WTC11 (cell line): ENCODE results near the gene PDRG1.

Source experiments
- CTCF ChIP-seq: fragments of 200-600 bp; IDR thresholded peaks from 2 replicates; pipeline ENCODE4 v1.8.0; 2022; ENCODE audit warnings: antibody characterized with exemption
- ESRRA ChIP-seq: sonication (generic); formaldehyde crosslinking; IDR thresholded peaks from 2 replicates; pipeline ENCODE4 v1.8.1; 2022; ENCODE audit warnings: mild to moderate bottlenecking, missing genetic modification reagents, borderline replicate concordance
- FOXJ3 ChIP-seq: sonication (generic); formaldehyde crosslinking; IDR thresholded peaks from 2 replicates; pipeline ENCODE4 v1.9.0; 2021; ENCODE audit warnings: missing genetic modification reagents, mild to moderate bottlenecking, borderline replicate concordance
- GABPB1 ChIP-seq: sonication (generic); formaldehyde crosslinking; IDR thresholded peaks from 2 replicates; pipeline ENCODE4 v1.8.1; 2023; ENCODE audit warnings: mild to moderate bottlenecking, missing genetic modification reagents
- IRF1 ChIP-seq: sonication (generic); formaldehyde crosslinking; IDR thresholded peaks from 2 replicates; pipeline ENCODE4 v1.8.0; 2023; ENCODE audit warnings: missing genetic modification reagents
- NFATC4 ChIP-seq: fragments of 250-450 bp; sonication (Bioruptor Pico); IDR thresholded peaks from 2 replicates; pipeline ENCODE4 v1.9.0; 2021; ENCODE audit warnings: mild to moderate bottlenecking
- RELA ChIP-seq: sonication (generic); formaldehyde crosslinking; IDR thresholded peaks from 2 replicates; pipeline ENCODE4 v1.8.1; 2022; ENCODE audit warnings: missing genetic modification reagents, mild to moderate bottlenecking, borderline replicate concordance
- SMAD3 ChIP-seq: sonication (generic); formaldehyde crosslinking; IDR thresholded peaks from 2 replicates; pipeline ENCODE4 v1.8.0; 2022; ENCODE audit warnings: missing genetic modification reagents, mild to moderate bottlenecking, borderline replicate concordance
- TCF7 ChIP-seq: sonication (generic); formaldehyde crosslinking; IDR thresholded peaks from 2 replicates; pipeline ENCODE4 v1.8.0; 2022; ENCODE audit warnings: mild to moderate bottlenecking, low read depth, missing genetic modification reagents, moderate library complexity
- TF ChIP-seq, protein P1 (sequence below): fragments of 250-450 bp; sonication (Bioruptor Pico); IDR thresholded peaks from 2 replicates; pipeline ENCODE4 v1.9.0; 2021; ENCODE audit warnings: mild to moderate bottlenecking
- TF ChIP-seq, protein P2 (sequence below): sonication (generic); formaldehyde crosslinking; IDR thresholded peaks from 2 replicates; pipeline ENCODE4 v1.8.1; 2023; ENCODE audit warnings: mild to moderate bottlenecking, missing genetic modification reagents, moderate library complexity

GRCh38 chr20:31984981-31985471, 33.2 kb upstream of the PDRG1 start:
- TF ChIP-seq, protein P1, sequence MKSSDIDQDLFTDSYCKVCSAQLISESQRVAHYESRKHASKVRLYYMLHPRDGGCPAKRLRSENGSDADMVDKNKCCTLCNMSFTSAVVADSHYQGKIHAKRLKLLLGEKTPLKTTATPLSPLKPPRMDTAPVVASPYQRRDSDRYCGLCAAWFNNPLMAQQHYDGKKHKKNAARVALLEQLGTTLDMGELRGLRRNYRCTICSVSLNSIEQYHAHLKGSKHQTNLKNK (CRISPR knock-in tag), result no peak
- TF ChIP-seq NFATC4 (CRISPR knock-in tag), result no peak
- TF ChIP-seq SMAD3 (CRISPR knock-in tag), result no peak
- no peak for TF ChIP-seq CTCF
- no peak for TF ChIP-seq ESRRA (CRISPR knock-in tag)
- no peak for TF ChIP-seq GABPB1 (CRISPR knock-in tag)
- TF ChIP-seq, protein P2, sequence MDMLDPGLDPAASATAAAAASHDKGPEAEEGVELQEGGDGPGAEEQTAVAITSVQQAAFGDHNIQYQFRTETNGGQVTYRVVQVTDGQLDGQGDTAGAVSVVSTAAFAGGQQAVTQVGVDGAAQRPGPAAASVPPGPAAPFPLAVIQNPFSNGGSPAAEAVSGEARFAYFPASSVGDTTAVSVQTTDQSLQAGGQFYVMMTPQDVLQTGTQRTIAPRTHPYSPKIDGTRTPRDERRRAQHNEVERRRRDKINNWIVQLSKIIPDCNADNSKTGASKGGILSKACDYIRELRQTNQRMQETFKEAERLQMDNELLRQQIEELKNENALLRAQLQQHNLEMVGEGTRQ (CRISPR knock-in tag), result no peak
- no peak for TF ChIP-seq TCF7
- TF ChIP-seq FOXJ3 (CRISPR knock-in tag), result no peak
- TF ChIP-seq IRF1 (CRISPR knock-in tag), result no peak
- no peak for TF ChIP-seq RELA (CRISPR knock-in tag)
